ENCODE results near the gene PRIMPOL.
"Not testable (repeated sequence)": the region's sequence is repeated elsewhere in the genome, so short reads cannot be mapped to it uniquely, and the experiment has no call there.

Gene PRIMPOL, protein sequence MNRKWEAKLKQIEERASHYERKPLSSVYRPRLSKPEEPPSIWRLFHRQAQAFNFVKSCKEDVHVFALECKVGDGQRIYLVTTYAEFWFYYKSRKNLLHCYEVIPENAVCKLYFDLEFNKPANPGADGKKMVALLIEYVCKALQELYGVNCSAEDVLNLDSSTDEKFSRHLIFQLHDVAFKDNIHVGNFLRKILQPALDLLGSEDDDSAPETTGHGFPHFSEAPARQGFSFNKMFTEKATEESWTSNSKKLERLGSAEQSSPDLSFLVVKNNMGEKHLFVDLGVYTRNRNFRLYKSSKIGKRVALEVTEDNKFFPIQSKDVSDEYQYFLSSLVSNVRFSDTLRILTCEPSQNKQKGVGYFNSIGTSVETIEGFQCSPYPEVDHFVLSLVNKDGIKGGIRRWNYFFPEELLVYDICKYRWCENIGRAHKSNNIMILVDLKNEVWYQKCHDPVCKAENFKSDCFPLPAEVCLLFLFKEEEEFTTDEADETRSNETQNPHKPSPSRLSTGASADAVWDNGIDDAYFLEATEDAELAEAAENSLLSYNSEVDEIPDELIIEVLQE

DNA sequence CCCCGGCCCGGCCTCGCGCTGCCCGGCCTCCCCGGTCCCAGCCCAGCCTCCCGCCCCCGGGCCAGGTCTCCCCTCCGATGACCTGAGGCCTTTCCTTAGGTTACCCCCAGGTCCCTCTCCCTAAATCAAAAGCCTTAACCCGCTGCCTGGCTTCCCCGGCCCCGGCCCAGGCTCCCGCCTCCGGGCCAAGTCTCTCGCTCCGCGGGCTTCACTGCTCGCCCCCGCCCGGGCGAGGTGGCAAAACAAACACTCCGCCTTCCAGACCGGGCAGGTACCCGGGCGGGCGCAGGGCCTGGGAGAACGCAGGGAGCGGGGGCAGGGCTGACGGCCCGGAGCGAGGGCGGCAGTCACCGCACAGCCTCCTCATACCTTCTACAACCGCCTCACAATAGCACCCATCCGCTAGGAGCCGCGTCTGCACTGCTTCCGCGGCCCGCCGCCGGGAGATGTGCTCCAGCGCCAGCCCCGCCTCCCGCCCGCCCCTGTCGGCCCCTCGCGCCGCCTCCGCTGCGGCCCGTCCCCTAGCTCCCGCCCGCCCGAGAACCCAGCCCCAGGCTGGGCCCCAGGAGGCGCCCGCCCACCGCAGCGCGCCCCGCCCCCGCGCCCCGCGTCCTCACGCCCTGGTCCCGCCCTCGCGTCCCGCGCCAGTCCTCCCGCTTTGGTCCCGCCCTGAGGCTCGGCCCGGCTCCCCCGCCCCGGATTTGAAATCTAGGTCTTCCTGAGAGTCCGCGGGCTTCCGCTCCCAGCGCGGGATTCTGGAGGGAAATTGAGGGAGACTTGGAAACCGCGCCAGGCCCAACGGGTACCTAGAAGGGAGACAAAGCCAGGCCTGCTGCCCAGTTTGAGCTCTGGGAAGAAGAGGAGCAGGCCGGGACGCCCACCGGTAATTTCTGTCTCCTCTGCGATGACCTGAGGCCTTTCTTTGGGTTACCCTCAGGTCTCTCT lies at the start of gene PRIMPOL, which contains the start of gene CASP3:
Gene PRIMPOL, plus strand, starts transcription at position 713 of the 945 bp plus-strand sequence. CDS start 7,403 bp downstream, outside the sequence.
Gene CASP3, minus strand, starts transcription at position 422 of the 945 bp plus-strand sequence. CDS start 10,994 bp downstream, outside the sequence.
- peak; percentile 98 for DNase-seq

DNA sequence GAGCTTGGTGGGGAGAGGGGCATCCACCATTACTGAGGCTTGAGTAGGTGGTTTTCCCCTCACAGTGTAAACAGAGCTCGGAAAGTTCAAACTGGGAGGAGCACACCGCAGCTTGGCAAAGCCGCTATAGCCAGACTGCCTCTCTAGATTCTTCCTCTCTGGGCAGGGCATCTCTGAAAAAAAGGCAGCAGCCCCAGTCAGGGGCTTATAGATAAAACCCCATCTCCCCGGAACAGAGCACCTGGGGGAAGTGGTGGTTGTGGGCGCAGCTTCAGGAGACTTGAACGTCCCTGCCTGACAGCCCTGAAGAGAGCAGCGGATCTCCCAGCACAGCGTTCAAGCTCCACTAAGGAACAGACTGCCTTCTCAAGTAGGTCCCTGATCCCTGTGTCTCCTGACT lies 48.6 kb upstream of the PRIMPOL start:
- not testable (repeated sequence) for DNase-seq

DNA sequence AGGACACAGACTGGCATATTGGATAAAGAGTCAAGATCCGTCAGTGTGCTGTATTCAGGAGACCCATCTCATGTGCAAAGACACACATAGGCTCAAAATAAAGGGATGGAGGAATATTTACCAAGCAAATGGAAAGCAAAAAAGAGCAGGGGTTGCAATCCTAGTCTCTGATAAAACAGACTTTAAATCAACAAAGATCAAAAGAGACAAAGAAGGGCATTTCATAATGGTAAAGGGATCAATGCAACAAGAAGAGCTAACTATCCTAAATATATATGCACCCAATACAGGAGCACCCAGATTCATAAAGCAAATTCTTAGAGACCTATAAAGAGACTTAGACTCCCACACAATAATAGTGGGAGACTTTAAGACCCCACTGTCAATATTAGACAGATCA lies 46.7 kb upstream of the PRIMPOL start:
- DNase-seq = not testable (repeated sequence)

DNA sequence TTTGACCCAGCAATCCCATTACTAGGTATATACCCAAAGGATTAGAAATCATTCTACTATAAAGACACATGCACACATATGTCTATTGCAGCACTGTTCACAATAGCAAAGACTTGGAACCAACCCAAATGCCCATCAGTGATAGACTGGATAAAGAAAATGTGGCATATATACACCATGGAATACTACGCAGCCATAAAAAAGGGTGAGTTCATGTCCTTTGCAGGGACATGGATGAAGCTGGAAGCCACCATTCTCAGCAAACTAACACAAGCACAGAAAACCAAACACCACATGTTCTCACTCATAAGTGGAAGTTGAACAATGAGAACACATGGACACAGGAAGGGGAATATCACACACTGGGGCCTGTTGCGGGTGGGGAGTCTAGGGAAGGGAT lies 42.1 kb upstream of the PRIMPOL start:
- not testable (repeated sequence) for DNase-seq

DNA sequence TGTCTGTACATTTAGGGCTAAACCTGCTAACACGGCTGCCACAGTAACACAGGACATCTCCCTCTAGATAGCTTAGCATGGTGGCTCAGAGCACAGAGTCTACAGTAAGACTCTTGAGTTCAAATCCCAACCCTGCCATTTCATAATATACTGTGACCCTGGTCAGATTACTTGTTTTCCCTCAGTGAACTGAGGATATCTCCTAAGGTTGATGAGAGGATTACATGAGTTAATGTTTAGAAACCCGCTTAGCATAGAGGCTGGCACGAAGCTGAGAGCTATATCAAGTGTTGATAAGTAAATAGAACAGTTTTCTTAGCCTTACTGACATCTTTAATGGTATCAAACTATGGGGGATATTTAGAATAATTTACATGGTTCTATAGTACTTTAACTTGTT lies 37.5 kb upstream of the PRIMPOL start:
- DNase-seq = no peak

DNA sequence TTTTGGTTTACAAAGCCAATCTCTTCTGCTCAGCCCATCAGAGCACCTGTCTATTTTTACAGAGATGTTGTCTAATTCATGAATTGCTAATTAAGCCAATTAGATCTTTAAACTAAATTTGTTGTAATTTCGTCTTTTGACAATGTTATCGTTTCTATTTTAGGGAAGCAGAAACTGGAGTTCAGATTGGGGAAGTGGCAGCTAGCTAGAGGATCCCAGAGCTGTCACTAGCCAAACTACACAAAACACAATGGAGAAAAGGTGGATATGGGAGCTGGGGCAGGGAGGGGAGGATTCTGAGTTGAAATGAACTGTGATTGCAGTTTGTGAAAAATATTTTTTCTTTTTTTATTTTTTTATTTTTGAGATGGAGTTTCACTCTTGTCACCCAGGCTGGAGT lies 36.1 kb upstream of the PRIMPOL start:
- DNase-seq = peak; percentile 17

DNA sequence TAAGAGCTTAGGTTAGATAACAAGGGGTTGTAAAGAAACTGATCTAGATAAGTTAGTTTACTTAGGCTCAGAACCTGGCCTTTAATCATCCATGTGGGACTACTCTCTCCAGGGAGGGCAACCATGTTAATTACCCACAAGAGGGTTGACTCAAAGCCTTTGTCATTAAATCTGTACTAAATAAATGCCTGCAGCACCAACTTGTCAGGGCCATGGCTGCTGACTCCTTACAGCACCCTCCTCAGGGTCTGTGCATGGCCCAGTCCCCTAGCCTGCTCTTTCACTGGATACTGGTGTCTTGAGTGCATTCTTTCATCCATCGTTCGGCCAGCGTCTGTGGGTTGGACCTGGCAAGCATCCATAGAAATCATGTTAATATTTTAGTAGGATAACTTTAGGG lies 35.0 kb upstream of the PRIMPOL start:
- DNase-seq = no peak

DNA sequence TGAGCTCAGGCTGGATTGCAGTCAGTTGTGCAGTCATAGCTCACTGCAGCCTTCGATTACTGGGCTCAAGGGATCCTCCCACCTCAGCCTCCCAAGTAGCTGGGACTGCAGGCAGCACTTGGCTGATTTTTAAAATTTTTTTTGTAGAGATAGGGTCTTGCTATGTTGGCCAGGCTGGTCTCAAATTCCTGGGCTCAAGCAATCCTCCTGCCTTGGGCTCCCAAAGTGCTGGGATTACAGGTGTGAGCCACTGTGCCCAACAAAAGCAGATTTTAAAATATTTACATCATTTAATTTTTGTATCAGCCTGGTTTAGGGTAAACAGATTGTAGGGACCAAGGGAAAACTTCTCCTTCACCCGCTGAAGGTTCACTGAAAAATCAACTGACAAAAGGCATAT lies 33.4 kb upstream of the PRIMPOL start:
- DNase-seq = not testable (repeated sequence)

DNA sequence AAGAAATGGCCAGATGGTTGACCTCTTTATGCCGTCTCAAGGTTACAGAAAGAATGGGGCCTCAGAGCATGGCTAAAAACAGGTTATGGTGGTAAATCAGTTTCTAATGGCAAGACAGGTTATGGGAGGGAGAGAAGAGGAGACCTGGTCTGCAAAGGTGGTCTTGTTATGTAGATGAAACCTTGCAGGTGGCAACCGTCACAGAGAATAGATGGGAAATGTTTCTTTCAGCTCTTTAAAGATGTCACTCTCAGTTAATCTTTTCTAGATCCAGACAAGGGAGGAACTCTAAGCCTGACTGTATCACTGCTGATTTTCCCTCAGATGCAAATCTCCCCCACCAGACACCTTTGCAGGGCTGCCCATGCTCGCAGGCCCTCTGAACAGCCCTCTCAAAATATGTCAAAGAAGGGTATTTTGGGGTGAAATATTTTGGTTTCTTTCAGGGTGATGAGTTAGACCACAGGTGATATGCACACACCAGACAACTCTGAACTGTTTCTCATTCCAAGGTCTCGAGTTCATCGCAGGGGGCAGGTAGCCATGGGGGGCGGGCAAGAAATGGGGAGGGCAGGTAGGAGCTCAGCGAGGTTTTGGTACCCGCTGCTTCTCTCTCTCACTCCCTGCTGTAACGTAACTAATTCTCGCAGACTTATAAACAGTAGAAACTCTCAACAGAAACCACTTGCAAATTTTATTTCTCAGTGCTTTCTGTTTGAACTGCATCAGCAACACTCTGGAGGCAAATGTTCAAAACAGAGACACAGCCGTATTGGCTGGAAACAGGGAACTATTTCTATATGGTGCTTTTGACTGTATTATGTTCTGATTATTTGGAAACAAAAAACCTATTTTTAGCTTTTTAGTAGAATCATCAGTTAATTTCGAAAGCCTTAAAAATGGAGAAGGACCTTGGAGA lies 32.6 kb upstream of the PRIMPOL start:
- no peak for DNase-seq

DNA sequence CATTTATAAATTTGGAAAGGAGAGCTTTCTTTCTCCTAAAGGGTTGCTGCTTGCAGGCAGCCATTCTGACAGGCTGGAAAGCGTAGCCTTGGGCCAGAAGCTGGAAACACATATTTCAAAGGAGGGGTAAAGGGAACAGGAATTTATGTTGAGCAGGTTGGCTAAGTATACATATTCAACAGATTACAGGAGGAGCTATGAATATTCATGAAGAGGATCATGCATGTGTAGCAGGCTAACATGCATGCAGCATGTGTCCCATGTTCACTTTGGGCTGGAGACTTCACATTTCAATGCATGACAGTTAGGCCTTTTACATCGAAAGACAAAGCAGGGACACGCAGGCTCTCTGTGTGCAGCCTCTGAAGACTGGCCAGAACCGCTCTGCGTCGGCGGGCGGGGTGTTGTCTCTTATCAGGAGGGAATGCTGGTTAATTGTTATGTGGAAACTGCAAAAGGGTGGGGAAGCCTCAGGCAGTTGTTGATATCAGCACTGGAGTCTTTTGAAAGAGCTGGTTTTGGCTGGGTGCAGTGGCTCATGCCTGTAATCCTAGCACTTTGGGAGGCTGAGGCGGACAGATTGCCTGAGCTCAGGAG lies 31.8 kb upstream of the PRIMPOL start:
- peak; percentile 53 for DNase-seq

DNA sequence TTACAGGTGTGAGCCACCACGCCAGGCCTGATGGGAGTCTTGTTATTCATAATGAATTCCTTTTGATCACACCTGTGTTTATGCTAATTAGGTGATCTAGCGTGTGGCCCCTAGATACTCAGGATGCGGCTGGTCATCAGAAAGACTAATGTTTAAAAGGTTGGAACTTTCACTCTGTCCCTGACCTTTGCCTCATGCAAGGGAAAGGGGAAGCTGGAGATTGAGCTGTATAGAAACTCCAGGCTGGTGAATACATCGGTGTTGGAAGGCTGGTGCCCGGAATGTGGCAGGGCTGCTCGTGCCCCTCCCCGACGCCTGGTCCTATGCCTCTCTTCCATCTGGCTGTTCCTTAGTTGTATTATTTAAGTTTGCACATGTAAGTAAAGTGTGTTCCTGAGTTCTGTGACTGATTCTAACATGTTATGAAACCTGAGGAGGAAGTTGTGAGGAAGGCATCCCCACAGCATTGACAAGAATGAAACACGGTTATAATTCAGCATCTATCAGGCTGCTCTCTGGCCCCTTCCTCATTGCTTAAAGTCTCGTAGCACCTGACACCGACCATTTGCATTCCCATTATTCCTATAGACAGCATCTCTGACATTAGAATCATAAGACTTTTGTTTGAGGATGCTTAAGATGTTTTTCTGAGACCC lies 29.2 kb upstream of the PRIMPOL start:
- no peak for DNase-seq

DNA sequence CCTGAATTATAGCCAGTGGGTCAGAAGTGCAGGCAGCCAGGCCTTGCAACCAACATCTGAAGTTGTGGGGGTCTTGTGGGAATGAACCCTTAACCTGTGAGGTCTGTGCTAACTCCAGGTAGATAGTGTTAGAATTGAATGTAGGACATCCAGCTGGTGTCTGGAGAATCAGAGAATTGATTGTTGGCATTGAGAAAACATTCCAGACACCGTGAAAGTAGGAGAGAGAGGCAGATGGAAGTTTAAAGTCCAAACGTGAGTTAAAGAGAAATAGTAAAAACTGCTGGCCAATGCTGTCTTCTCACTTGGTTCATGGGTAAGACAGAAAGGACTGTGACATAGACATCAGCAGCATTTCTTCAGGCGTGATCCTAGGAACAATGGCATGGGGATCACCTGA lies 28.0 kb upstream of the PRIMPOL start:
- DNase-seq = no peak

DNA sequence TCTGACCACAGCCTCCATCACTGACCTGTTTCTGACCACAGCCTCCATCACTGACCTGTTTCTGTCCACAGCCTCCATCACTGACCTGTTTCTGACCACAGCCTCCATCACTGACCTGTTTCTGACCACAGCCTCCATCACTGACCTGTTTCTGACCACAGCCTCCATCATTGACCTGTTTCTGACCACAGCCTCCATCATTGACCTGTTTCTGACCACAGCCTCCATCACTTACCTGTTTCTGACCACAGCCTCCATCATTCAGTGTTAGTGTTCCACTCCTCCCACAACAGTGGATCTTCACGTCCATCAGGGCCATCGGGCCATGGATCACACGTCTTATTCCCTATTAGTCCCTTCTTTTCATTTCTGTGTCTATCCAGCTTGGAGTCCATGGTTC lies 25.0 kb upstream of the PRIMPOL start:
- DNase-seq = not testable (repeated sequence)

DNA sequence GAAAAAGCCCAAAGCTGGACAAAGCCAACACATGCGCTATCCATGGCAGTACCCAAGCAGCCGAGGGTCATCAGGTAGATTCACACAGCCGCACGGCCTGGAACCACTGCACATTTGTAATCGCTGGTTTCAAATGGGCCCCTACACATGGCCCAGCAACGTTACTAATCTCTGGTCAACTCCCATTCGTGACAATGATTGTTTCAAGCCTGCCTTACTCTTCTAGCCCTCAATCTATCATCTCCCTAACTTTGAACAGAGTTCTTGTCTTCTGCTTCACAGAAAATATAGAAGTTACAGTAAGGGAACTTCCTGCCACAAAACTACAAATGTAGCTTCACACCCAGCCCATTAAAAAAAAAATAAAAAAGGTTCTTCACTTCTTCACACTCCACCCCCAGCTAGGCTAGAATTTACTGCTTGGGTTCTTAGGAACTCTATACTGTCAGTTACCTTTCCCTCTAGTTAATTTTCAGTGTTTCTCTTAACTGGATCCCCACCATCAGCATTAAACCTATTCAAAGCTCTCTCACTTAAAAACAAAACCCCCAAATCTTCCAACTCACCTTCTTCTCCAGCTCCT lies 24.5 kb upstream of the PRIMPOL start:
- no peak for DNase-seq

DNA sequence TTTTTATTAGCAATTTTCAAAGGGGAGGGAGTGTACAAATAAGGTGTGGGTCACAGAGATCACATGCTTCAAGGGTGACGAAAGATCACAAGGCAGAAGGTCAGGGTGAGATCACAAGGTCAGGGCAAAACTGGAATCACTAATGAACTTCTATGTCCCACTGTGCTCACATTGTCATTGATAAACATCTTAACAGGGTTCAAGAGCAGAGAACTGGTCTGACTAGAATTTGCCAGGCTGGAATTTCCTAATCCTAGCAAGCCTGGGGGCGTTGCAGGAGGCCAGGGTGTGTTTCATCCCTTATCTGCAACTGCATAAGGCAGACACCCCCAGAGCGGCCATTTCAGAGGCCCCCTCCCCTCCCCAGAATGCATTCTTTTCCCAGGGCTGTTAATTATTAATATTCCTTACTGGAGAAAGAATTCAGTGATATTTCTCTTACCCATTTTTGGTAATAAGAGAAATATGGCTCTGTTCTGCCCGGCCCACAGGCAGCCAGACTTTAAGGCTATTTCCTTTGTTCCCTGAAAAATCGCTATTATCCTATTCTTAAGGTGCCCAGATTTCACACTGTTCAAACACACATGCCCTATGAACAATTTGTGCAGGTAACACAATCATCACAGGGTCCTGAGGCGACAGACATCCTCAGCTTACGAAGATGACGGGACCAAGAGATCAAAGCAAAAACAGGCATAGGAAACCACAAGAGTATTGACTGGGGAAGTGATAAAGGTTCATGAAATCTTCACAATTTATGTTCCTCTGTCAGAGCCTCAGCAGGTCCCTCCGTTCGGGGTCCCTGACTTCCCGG lies 23.5 kb upstream of the PRIMPOL start:
- not testable (repeated sequence) for DNase-seq

DNA sequence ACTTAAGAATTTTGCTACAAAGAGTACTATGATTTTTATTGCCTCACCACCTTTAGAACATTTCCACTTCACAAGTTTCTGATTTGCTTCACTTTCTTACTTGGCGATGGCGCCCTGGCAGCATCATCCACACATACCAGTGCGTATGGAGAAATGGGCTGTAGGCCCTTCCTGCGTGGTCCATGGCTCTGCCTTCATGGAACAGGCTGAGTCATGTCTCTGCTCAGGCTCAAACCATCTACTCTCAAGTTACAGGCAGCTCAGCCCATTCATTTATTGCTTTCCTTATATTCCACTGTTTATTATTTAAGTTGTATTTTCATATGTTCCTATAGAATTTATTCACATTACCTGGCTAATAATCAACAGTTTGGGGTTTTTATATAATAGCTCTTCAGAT lies 21.4 kb upstream of the PRIMPOL start:
- no peak for DNase-seq

DNA sequence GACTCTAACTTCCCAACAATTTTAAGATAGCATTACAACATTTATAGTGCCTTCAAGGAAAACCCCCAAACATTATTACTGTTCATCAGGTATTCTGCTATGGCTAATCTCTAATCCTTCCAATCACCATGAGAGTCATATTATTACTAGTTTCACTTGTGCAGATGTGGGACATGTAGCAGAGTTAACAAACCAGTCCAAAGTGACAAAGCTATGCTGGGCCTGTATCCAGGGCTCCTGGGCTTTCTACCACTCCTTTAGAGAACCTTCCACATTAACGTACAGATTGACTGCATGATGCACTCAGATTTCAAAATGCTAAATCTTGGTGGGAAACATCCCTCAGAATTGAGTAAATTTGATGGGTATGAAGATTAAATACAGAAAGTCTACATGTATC lies 16.7 kb upstream of the PRIMPOL start:
- DNase-seq = no peak

DNA sequence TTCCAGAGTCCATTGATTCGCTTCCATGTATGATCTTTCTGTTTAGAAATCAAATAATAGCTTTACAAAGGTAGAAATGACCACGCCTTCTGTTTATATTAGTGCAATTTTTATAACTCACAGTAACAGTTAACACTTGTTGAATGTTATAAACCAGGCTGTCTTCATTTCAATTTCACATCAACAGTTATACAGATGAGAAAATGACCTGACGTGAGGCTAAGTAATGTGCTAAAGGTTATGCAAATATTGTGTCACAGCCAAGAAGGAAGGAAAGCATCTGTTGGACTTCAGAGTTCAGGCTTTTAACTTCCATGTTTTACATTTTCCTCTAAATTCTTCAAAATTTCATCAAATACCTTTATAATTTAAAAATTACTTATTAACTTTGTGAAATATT lies 14.2 kb upstream of the PRIMPOL start:
- no peak for DNase-seq

DNA sequence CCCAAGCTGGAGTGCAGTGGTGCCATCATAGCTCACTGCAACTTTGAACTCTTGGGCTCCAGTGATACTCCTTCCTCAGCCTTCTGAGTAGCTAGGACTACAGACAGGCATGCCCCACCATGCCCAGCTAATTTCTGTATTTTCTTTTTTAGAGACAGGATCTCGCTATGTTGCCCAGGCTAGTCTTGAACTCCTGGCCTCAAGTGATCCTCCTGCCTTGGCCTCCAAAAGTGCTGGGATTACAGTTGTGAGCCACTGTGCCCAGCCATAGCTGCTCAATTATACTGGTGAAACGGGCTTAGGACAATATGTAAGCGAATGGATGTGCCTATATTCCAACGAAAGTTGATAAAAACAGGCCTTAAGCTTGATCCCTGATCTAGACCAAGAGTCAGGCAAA lies 13.4 kb upstream of the PRIMPOL start:
- no peak for DNase-seq

DNA sequence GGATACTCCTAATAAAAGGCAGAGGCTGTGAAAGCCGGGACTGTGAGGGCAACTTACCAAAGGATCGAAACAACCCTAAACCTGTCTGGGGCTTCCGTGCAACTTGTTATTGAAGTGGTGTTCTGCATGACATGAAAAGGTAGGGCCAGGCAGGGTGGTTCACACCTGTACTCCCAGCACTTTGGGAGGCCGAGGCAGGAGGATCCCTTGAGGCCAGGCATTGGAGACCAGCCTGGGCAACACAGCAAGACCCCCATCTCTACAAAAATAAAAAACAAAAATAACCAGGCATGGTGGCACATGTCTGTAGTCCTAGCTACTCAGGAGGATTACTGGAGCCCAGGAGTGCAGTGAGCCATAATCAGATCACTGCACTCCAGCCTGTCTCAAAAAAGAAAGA lies 12.6 kb upstream of the PRIMPOL start:
- DNase-seq = no peak

Data from OCI-M1 (cell line).